Activated naive CD8-positive, alpha-beta T cell treated with anti-CD3 and anti-CD28 coated beads, Interleukin-2, amount 10 ng/mL, durations not matched to agents 7 days and 5 days (primary cell): Measurements from ENCODE around the gene STOM. TPM values are rescaled to one million over a fixed set of nuclear protein-coding genes. Genes with fewer than 3 reads are reported as not detected.
A peak's percentile ranks its signal among the peaks of the same experiment; 100 is the strongest.

Source experiments
- ATAC-seq: fragments of 150-1000 bp; cut with Tn5 transposase; one replicate; pipeline ENCODE4 v1.10.0; 2021; ENCODE audit warnings: low read depth, moderate library complexity
- POLR2A ChIA-PET: fragments of 350-600 bp; sonication (Branson Sonifier 250); formaldehyde crosslinking; loops from one replicate; lab custom pipeline; 2021; ENCODE audit warnings: antibody characterized with exemption; lab: Charles Lee
- DNase-seq: peaks from one replicate; pipeline ENCODE4 v3.0.0; 2021
- H3K27ac Mint-ChIP-seq: one replicate; pipeline ENCODE4 v1.8.0; 2022; ENCODE audit warnings: mild to moderate bottlenecking, mixed read lengths
- H3K27me3 Mint-ChIP-seq: one replicate; pipeline ENCODE4 v1.8.0; 2022; ENCODE audit warnings: mild to moderate bottlenecking, moderate library complexity, mixed read lengths
- H3K36me3 Mint-ChIP-seq: one replicate; pipeline ENCODE4 v1.8.0; 2021; ENCODE audit warnings: mild to moderate bottlenecking, mixed read lengths
- H3K4me1 Mint-ChIP-seq: one replicate; pipeline ENCODE4 v1.8.0; 2021; ENCODE audit warnings: mixed read lengths
- H3K4me3 Mint-ChIP-seq: one replicate; pipeline ENCODE4 v1.8.0; 2022; ENCODE audit warnings: mild to moderate bottlenecking, moderate library complexity, mixed read lengths
- H3K9me3 Mint-ChIP-seq: one replicate; pipeline ENCODE4 v1.8.0; 2021; ENCODE audit warnings: mixed read lengths
- total RNA-seq, 2 experiments: library from RNA; stranded (reverse); gene quantifications; one replicate each; pipeline ENCODE4 v1.2.3, GENCODE V29; 2021

Gene STOM
- total RNA-seq, 2 experiments from 2014 or later = 87.4 to 95.4 TPM

- POLR2A ChIA-PET = interaction anchor here (2.4 kb wide), 1 partner anchor 16 kb away, joined by 9 read pairs; no protein-coding TSS in a partner anchor
- Mint-ChIP-seq H3K36me3 (peaks cover 43% of the 10 kb centered on the region), H3K9me3 (no peaks in the 10 kb centered on the region), H3K27ac (peak overlapping the region; percentile 77), H3K4me3 (peak overlapping the region; percentile 55), H3K27me3 (no peaks in the 10 kb centered on the region), H3K4me1 (peaks cover 39% of the 10 kb centered on the region)
- DNase-seq (peak; percentile 43), ATAC-seq (peak; percentile 97)
Measured at GRCh38 chr9:121353241-121354061, 16.6 kb downstream of the STOM start.

GRCh38 chr9:121350993-121351561, 19.0 kb downstream of the STOM start:
- ATAC-seq (no peak), DNase-seq (no peak)
- no peaks in the 10 kb centered on the region for H3K27me3 Mint-ChIP-seq
- H3K9me3 Mint-ChIP-seq = no peaks in the 10 kb centered on the region
- peaks cover 22% of the 10 kb centered on the region for H3K4me1 Mint-ChIP-seq
- peaks cover 50% of the 10 kb centered on the region for H3K36me3 Mint-ChIP-seq
- POLR2A ChIA-PET = no interaction called here
- no peak overlapping the region for H3K4me3 Mint-ChIP-seq
- no peak overlapping the region for H3K27ac Mint-ChIP-seq

GRCh38 chr9:121350036-121350435, 20.0 kb downstream of the STOM start:
- no peak overlapping the region for H3K4me3 Mint-ChIP-seq
- ATAC-seq (no peak), DNase-seq (no peak)
- no peaks in the 10 kb centered on the region for H3K9me3 Mint-ChIP-seq
- H3K27ac Mint-ChIP-seq = no peak overlapping the region
- H3K36me3 Mint-ChIP-seq = peaks cover 44% of the 10 kb centered on the region
- POLR2A ChIA-PET = no interaction called here
- H3K4me1 Mint-ChIP-seq = peaks cover 19% of the 10 kb centered on the region
- no peaks in the 10 kb centered on the region for H3K27me3 Mint-ChIP-seq

- Mint-ChIP-seq H3K36me3 (peaks cover 39% of the 10 kb centered on the region), H3K4me1 (peaks cover 13% of the 10 kb centered on the region), H3K27me3 (no peaks in the 10 kb centered on the region), H3K9me3 (no peaks in the 10 kb centered on the region), H3K27ac (no peak overlapping the region), H3K4me3 (no peak overlapping the region)
- DNase-seq (no peak), ATAC-seq (no peak)
- POLR2A ChIA-PET = no interaction called here
Measured at GRCh38 chr9:121349009-121349408, 21.0 kb downstream of the STOM start.

GRCh38 chr9:121348221-121348620, 21.8 kb downstream of the STOM start:
- no peaks in the 10 kb centered on the region for H3K9me3 Mint-ChIP-seq
- peaks cover 34% of the 10 kb centered on the region for H3K36me3 Mint-ChIP-seq
- peaks cover 5% of the 10 kb centered on the region for H3K4me1 Mint-ChIP-seq
- POLR2A ChIA-PET = no interaction called here
- ATAC-seq = no peak
- no peaks in the 10 kb centered on the region for H3K27me3 Mint-ChIP-seq
- H3K4me3 Mint-ChIP-seq = no peak overlapping the region
- no peak for DNase-seq
- H3K27ac Mint-ChIP-seq = no peak overlapping the region

- no peak for ATAC-seq
- Mint-ChIP-seq H3K36me3 (peaks cover 23% of the 10 kb centered on the region), H3K4me1 (peaks cover 1% of the 10 kb centered on the region), H3K9me3 (no peaks in the 10 kb centered on the region), H3K27me3 (no peaks in the 10 kb centered on the region), H3K27ac (no peak overlapping the region), H3K4me3 (no peak overlapping the region)
- POLR2A ChIA-PET = no interaction called here
- DNase-seq = no peak
Measured at GRCh38 chr9:121345070-121345469, 25.0 kb downstream of the STOM start.

- peaks cover 21% of the 10 kb centered on the region for H3K36me3 Mint-ChIP-seq
- peaks cover 1% of the 10 kb centered on the region for H3K4me1 Mint-ChIP-seq
- DNase-seq = no peak
- H3K4me3 Mint-ChIP-seq = no peak overlapping the region
- ATAC-seq = no peak
- no peaks in the 10 kb centered on the region for H3K9me3 Mint-ChIP-seq
- H3K27me3 Mint-ChIP-seq = no peaks in the 10 kb centered on the region
- POLR2A ChIA-PET = no interaction called here
- no peak overlapping the region for H3K27ac Mint-ChIP-seq
Measured at GRCh38 chr9:121344184-121344583, 25.9 kb downstream of the STOM start.

- no peaks in the 10 kb centered on the region for H3K27me3 Mint-ChIP-seq
- DNase-seq (no peak), ATAC-seq (no peak)
- no peak overlapping the region for H3K4me3 Mint-ChIP-seq
- H3K9me3 Mint-ChIP-seq = no peaks in the 10 kb centered on the region
- peaks cover 1% of the 10 kb centered on the region for H3K4me1 Mint-ChIP-seq
- H3K36me3 Mint-ChIP-seq = peaks cover 24% of the 10 kb centered on the region
- POLR2A ChIA-PET = no interaction called here
- no peak overlapping the region for H3K27ac Mint-ChIP-seq
Measured at GRCh38 chr9:121340676-121341392, 29.2 kb downstream of the STOM start.

- Mint-ChIP-seq H3K27ac (no peak overlapping the region), H3K4me1 (peaks cover 1% of the 10 kb centered on the region), H3K36me3 (peaks cover 25% of the 10 kb centered on the region), H3K9me3 (no peaks in the 10 kb centered on the region), H3K27me3 (no peaks in the 10 kb centered on the region), H3K4me3 (no peak overlapping the region)
- ATAC-seq (no peak), DNase-seq (no peak)
- POLR2A ChIA-PET = no interaction called here
Measured at GRCh38 chr9:121339437-121339836, 30.6 kb downstream of the STOM start.

GRCh38 chr9:121336665-121337064, 33.4 kb downstream of the STOM start:
- peaks cover 30% of the 10 kb centered on the region for H3K36me3 Mint-ChIP-seq
- no peaks in the 10 kb centered on the region for H3K27me3 Mint-ChIP-seq
- H3K4me1 Mint-ChIP-seq = peaks cover 3% of the 10 kb centered on the region
- no peak overlapping the region for H3K4me3 Mint-ChIP-seq
- no peak for ATAC-seq
- no peak for DNase-seq
- H3K27ac Mint-ChIP-seq = no peak overlapping the region
- POLR2A ChIA-PET = no interaction called here
- no peaks in the 10 kb centered on the region for H3K9me3 Mint-ChIP-seq

- H3K4me3 Mint-ChIP-seq = no peak overlapping the region
Measured at GRCh38 chr9:121333950-121334773, 35.9 kb downstream of the STOM start.

GRCh38 chr9:121331992-121332685, 37.9 kb downstream of the STOM start:
- DNase-seq (no peak), ATAC-seq (no peak)
- H3K4me3 Mint-ChIP-seq = no peak overlapping the region
- H3K9me3 Mint-ChIP-seq = no peaks in the 10 kb centered on the region
- H3K36me3 Mint-ChIP-seq = peaks cover 12% of the 10 kb centered on the region
- peaks cover 1% of the 10 kb centered on the region for H3K4me1 Mint-ChIP-seq
- POLR2A ChIA-PET = no interaction called here
- H3K27me3 Mint-ChIP-seq = no peaks in the 10 kb centered on the region
- no peak overlapping the region for H3K27ac Mint-ChIP-seq

More at GRCh38 chr9:121333950-121334773, 35.9 kb downstream of the STOM start:
- peaks cover 24% of the 10 kb centered on the region for H3K36me3 Mint-ChIP-seq
- no peaks in the 10 kb centered on the region for H3K9me3 Mint-ChIP-seq
- no peak for DNase-seq
- no peaks in the 10 kb centered on the region for H3K27me3 Mint-ChIP-seq
- ATAC-seq = no peak
- H3K4me1 Mint-ChIP-seq = peaks cover 1% of the 10 kb centered on the region
- POLR2A ChIA-PET = no interaction called here
- H3K27ac Mint-ChIP-seq = no peak overlapping the region
